HepG2 (cell line): ENCODE results near the gene HS6ST2. TPM values are rescaled to one million over a fixed set of nuclear protein-coding genes. Genes with fewer than 3 reads are reported as not detected.

Experiments used
- ATF1 ChIP-seq: IDR thresholded peaks from 2 replicates; pipeline ENCODE4 v1.6.1; 2016; ENCODE audit warnings: mild to moderate bottlenecking, control low read depth
- BRD4 ChIP-seq: sonication (generic); formaldehyde crosslinking; IDR thresholded peaks from 2 replicates; pipeline ENCODE4 v1.4.0; 2020; ENCODE audit warnings: missing genetic modification reagents
- GABPB1 ChIP-seq: IDR thresholded peaks from 2 replicates; pipeline ENCODE4 v1.6.1; 2016; ENCODE audit warnings: mild to moderate bottlenecking, missing genetic modification reagents, moderate library complexity, missing compliant biosample characterization
- HOXA3 ChIP-seq: sonication (generic); formaldehyde crosslinking; IDR thresholded peaks from 2 replicates; pipeline ENCODE4 v1.5.0; 2020; ENCODE audit warnings: missing genetic modification reagents
- KDM5A ChIP-seq: fragments of 200-600 bp; sonication (generic); IDR thresholded peaks from 2 replicates; pipeline ENCODE4 v1.7.0; 2018; ENCODE audit warnings: antibody characterized with exemption, mild to moderate bottlenecking, low read length, borderline replicate concordance
- NFKB2 ChIP-seq: sonication (generic); formaldehyde crosslinking; IDR thresholded peaks from 2 replicates; pipeline ENCODE4 v1.4.0; 2020; ENCODE audit warnings: missing genetic modification reagents, borderline replicate concordance
- NR2F2 ChIP-seq: IDR thresholded peaks from 2 replicates; pipeline ENCODE4 v1.6.1; 2012; ENCODE audit warnings: low read depth, inconsistent platforms, borderline replicate concordance
- PLSCR1 ChIP-seq: sonication (generic); formaldehyde crosslinking; IDR thresholded peaks from 2 replicates; pipeline ENCODE4 v1.5.0; 2020; ENCODE audit warnings: missing genetic modification reagents, mild to moderate bottlenecking, borderline replicate concordance
- RNF2 ChIP-seq: fragments of 450-650 bp; conservative IDR thresholded peaks from 2 replicates; pipeline ENCODE4 v1.6.1; 2016; ENCODE audit warnings: low read depth
- SIX1 ChIP-seq: sonication (generic); formaldehyde crosslinking; IDR thresholded peaks from 2 replicates; pipeline ENCODE4 v1.4.0; 2020; ENCODE audit warnings: missing genetic modification reagents, borderline replicate concordance
- TEF ChIP-seq: sonication (generic); formaldehyde crosslinking; IDR thresholded peaks from 2 replicates; pipeline ENCODE4 v1.5.0; 2020; ENCODE audit warnings: missing genetic modification reagents
- ZBTB20 ChIP-seq: sonication (generic); formaldehyde crosslinking; IDR thresholded peaks from 2 replicates; pipeline ENCODE4 v1.8.1; 2023; ENCODE audit warnings: missing genetic modification reagents, low read depth, mild to moderate bottlenecking, borderline replicate concordance
- ZFYVE20 ChIP-seq: sonication (generic); formaldehyde crosslinking; IDR thresholded peaks from 2 replicates; pipeline ENCODE4 v1.8.0; 2023; ENCODE audit warnings: low read depth, mild to moderate bottlenecking, moderate library complexity, missing genetic modification reagents, borderline replicate concordance
- ZNF10 ChIP-seq: sonication (generic); formaldehyde crosslinking; IDR thresholded peaks from 2 replicates; pipeline ENCODE4 v1.4.0; 2020; ENCODE audit warnings: mild to moderate bottlenecking, low read depth, missing genetic modification reagents, borderline replicate concordance
- ZNF207 ChIP-seq: fragments of 450-650 bp; IDR thresholded peaks from 2 replicates; pipeline ENCODE4 v1.6.1; 2016; ENCODE audit warnings: antibody characterized with exemption, borderline replicate concordance
- ZNF224 ChIP-seq: sonication (generic); formaldehyde crosslinking; IDR thresholded peaks from 2 replicates; pipeline ENCODE4 v1.5.0; 2020; ENCODE audit warnings: mild to moderate bottlenecking, missing genetic modification reagents
- ZNF234 ChIP-seq: sonication (generic); formaldehyde crosslinking; conservative IDR thresholded peaks from 2 replicates; pipeline ENCODE4 v1.5.1; 2020; ENCODE audit warnings: mild to moderate bottlenecking, missing genetic modification reagents
- ZNF253 ChIP-seq: sonication (generic); formaldehyde crosslinking; IDR thresholded peaks from 2 replicates; pipeline ENCODE4 v1.8.0; 2022; ENCODE audit warnings: mild to moderate bottlenecking, missing genetic modification reagents, borderline replicate concordance
- ZNF432 ChIP-seq: sonication (generic); formaldehyde crosslinking; IDR thresholded peaks from 2 replicates; pipeline ENCODE4 v1.5.0; 2020; ENCODE audit warnings: missing genetic modification reagents, mild to moderate bottlenecking, borderline replicate concordance
- ZNF468 ChIP-seq: sonication (generic); formaldehyde crosslinking; IDR thresholded peaks from 2 replicates; pipeline ENCODE4 v1.8.0; 2022; ENCODE audit warnings: mild to moderate bottlenecking, moderate library complexity, missing genetic modification reagents
- ZNF639 ChIP-seq: conservative IDR thresholded peaks from 2 replicates; pipeline ENCODE4 v1.6.1; 2018; ENCODE audit warnings: missing genetic modification reagents
- ZNF766 ChIP-seq: sonication (generic); formaldehyde crosslinking; IDR thresholded peaks from 2 replicates; pipeline ENCODE4 v1.5.0; 2020; ENCODE audit warnings: missing genetic modification reagents, borderline replicate concordance
- ZNF850 ChIP-seq: sonication (generic); formaldehyde crosslinking; conservative IDR thresholded peaks from 2 replicates; pipeline ENCODE4 v1.9.0; 2021; ENCODE audit warnings: mild to moderate bottlenecking, missing genetic modification reagents
- polyA plus RNA-seq, 8 experiments: library from polyadenylated mRNA; depleted of rRNA in 3 of 8; stranded (reverse) in 7 of 8; unstranded in 1 of 8; fragments of >200 nt; fragmentation: Illumina TruSeq in 4 of 8; extraction: Trizol in 4 of 8; gene quantifications; 2 replicates each; pipeline versions ENCODE4 v1.2.1 to v1.2.3, GENCODE V29; 2011 to 2016; ENCODE audit warnings: low read depth in 4 of 8, missing spikeins in 1 of 8, mixed read lengths in 1 of 8; ENCODE audit not compliant: insufficient read depth in 1 of 8
- total RNA-seq, 5 experiments: library from RNA; depleted of rRNA; stranded (reverse); fragments of >200 nt; fragmentation: Illumina TruSeq; extraction: Trizol; gene quantifications; 2 replicates each; pipeline ENCODE4 v1.2.3, GENCODE V29; 2016; ENCODE audit warnings: low read depth in 1 of 5
- TF ChIP-seq, protein P1 (sequence below): sonication (generic); formaldehyde crosslinking; IDR thresholded peaks from 2 replicates; pipeline ENCODE4 v1.4.0; 2020; ENCODE audit warnings: missing genetic modification reagents, borderline replicate concordance
- TF ChIP-seq, protein P2 (sequence below): sonication (generic); formaldehyde crosslinking; IDR thresholded peaks from 2 replicates; pipeline ENCODE4 v1.4.0; 2020; ENCODE audit warnings: mild to moderate bottlenecking, missing genetic modification reagents

Gene HS6ST2
- total and polyA plus RNA-seq, 2 of the 13 experiments (the other 11 are each of a cell fraction or from before 2014, with no cell fraction given) = 0.05 TPM; not detected in 1

- TF ChIP-seq ZNF639 (CRISPR knock-in tag) (no peak), HOXA3 (peak; percentile 73), KDM5A (no peak), ZNF766 (CRISPR knock-in tag) (no peak), NR2F2 (peak; percentile 95), SIX1 (CRISPR knock-in tag) (peak; percentile 87), ZNF850 (no peak), BRD4 (peak; percentile 68; the same call in 1 of the 2 replicates), ZNF10 (CRISPR knock-in tag) (no peak), ZNF432 (CRISPR knock-in tag) (no peak), ZBTB20 (CRISPR knock-in tag) (peak; percentile 98; the same call in 1 of the 2 replicates), ZNF234 (no peak), GABPB1 (CRISPR knock-in tag) (0 out of 2 replicates have a peak, but pooled peaks have one; percentile 23), NFKB2 (no peak), PLSCR1 (CRISPR knock-in tag) (no peak), ATF1 (peak; percentile 69), ZFYVE20 (CRISPR knock-in tag) (no peak), ZNF253 (no peak), TEF (no peak), ZNF224 (CRISPR knock-in tag) (no peak), RNF2 (no peak), ZNF207 (no peak), ZNF468 (CRISPR knock-in tag) (no peak)
- TF ChIP-seq, protein P1, sequence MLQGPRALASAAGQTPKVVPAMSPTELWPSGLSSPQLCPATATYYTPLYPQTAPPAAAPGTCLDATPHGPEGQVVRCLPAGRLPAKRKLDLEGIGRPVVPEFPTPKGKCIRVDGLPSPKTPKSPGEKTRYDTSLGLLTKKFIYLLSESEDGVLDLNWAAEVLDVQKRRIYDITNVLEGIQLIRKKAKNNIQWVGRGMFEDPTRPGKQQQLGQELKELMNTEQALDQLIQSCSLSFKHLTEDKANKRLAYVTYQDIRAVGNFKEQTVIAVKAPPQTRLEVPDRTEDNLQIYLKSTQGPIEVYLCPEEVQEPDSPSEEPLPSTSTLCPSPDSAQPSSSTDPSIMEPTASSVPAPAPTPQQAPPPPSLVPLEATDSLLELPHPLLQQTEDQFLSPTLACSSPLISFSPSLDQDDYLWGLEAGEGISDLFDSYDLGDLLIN = no peak
- TF ChIP-seq, protein P2, sequence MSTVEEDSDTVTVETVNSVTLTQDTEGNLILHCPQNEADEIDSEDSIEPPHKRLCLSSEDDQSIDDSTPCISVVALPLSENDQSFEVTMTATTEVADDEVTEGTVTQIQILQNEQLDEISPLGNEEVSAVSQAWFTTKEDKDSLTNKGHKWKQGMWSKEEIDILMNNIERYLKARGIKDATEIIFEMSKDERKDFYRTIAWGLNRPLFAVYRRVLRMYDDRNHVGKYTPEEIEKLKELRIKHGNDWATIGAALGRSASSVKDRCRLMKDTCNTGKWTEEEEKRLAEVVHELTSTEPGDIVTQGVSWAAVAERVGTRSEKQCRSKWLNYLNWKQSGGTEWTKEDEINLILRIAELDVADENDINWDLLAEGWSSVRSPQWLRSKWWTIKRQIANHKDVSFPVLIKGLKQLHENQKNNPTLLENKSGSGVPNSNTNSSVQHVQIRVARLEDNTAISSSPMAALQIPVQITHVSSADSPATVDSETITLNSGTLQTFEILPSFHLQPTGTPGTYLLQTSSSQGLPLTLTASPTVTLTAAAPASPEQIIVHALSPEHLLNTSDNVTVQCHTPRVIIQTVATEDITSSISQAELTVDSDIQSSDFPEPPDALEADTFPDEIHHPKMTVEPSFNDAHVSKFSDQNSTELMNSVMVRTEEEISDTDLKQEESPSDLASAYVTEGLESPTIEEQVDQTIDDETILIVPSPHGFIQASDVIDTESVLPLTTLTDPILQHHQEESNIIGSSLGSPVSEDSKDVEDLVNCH = no peak
These were observed 367.9 kb downstream of the HS6ST2 start (continued) for GRCh38 chrX:132590350-132591026.
